Transverse colon (tissue), 3 donors: Measurements from ENCODE around the gene POLR3K.

ENCODE experiments used
- CTCF ChIP-seq, 5 experiments: fragments of 200-600 bp in 3 of 5; fragments of 450-650 bp in 2 of 5; sonication (generic) in 3 of 5; IDR thresholded peaks; 1 replicate in 2 of 5; 2 replicates in 3 of 5; pipeline ENCODE4 v1.5.1; 2016 to 2017; ENCODE audit warnings: antibody characterized with exemption in 5 of 5, inconsistent platforms in 3 of 5, mild to moderate bottlenecking in 2 of 5, moderate library complexity in 1 of 5
- EP300 ChIP-seq: sonication (generic); formaldehyde crosslinking; IDR thresholded peaks from one replicate; pipeline ENCODE4 v1.6.1; 2017; ENCODE audit warnings: antibody characterized with exemption, low read depth
- POLR2A ChIP-seq: fragments of 450-650 bp; IDR thresholded peaks from one replicate; pipeline ENCODE4 v1.6.1; 2016; ENCODE audit warnings: antibody characterized with exemption, mild to moderate bottlenecking, moderate library complexity

DNA sequence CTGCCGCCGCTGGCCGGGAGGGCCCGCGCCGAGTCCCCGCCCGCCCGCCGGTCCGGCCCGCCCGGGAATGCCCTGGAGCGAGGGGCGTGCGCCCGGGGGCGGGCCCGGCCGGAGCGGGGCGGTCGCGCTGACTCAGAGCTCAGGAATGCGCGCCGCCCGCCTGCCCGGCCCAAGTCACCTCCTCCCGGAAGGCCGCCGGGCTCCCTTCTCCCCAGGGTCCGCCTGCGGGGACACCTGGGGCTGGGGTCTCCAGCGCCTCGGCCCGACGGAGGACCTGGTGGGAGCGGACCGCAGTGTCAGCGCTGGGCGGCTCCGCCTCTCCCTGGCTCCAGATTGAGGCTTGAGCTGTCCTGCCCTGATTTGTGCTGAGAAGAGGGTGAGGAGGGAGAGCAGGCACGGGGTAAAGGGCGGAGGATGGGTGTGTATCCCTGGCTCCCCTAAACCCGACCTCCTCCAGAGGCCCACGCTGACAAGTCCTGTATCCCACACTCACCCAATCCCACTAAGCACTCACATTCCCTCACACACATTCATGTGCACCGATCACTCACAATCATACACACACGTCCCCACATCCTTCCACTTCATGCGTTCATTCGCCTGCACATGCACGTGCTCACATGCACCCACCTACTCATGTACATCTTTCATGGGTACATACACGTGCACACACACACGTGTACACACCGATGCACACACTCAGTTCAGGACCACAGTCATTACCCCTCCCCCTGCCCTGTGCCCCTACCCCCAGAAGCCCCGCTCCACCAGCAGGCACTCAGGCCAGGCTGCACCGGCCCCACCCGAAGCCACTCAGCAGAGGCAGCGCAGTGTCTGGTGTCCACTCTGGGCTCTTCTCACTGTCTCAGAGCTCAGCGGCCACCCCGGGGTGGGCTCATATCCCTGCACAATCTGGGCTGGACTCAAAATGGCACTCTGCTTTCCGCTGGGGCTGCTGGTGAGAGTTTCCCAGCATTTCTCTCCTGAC is 19.4 kb upstream of the POLR3K start, which contains the start of gene RHBDF1:
- no peak for TF ChIP-seq CTCF (IDR thresholded peaks at IDR 0.05)
- no peak for TF ChIP-seq EP300
- TF ChIP-seq POLR2A = no peak
